NCI-H2081 (cell line): ENCODE results near the gene DDX24.
"Not testable (repeated sequence)": the region's sequence is repeated elsewhere in the genome, so short reads cannot be mapped to it uniquely, and the experiment has no call there.

ENCODE experiments used
- DNase-seq, 2 experiments: peaks; one replicate each; lab custom pipeline; 2025; lab: John Stamatoyannopoulos, UW

The DDX24 gene

DNA sequence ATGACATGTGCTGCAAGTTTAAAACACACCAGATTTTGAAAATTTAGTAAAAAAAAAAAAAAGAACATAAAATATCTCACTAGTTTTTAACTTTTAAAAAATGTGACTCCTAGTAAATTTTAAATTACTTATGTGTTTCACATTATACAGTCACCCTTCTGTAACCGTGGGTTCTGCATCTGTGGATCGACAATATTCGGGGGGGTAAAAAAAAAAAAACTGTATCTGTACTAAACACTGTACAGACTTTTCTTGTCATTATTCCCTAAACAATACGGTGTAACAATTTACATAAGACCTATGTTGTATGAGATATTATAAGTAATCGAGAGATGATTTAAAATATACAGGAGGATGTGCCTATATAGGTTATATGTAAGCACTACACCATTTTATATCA, 3.2 kb downstream of the DDX24 start:
- no peak for DNase-seq

DNA sequence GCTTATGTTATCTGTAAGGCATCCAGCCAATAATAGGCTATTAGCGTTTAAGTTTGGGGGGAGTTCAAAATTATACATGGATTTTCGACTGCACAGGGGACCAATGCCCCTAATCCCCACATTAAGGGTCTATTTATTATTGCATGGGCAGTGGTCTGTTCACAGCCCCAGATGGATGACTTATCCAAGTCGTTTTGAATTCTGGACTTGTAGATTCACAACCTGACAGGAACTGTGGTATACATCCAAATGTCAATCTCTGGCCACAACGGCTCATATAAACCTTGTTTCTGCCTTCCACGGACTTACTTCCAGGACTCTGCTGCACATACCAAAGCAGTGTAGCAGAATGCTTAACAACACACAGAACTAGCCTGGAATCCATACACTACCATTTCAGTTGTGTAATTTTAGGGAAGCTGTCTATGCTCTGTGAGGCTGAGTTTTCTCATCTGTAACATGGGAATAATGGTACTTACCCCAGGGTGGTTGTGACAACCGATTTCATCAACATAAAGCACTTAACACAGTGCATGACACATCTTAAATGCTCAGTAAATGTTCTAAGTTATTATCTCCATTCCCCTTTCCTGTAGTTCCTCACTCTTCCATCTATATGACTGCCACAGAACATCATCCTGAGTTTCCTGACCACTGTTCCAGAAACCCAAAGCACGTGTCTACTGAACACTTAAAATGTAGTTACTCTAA, 3.7 kb downstream of the DDX24 start:
- no peak for DNase-seq

DNA sequence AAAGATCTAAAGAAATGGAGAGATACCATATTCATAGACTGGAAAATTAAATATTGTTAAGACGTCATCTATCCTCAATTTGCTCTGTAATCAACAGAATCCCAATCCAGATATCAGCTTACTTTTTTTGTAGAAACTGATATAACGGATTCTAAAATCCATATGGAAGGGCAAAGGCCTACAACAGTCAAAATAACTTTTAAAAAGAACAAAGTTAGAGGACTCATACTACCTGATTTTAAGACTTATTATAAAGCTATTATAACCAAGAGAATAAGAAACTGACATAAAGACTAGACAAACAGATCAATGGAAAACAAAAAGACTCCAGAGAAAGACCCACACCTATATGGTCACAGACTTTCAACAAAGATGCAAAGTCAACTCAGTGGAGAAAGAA, 6.0 kb downstream of the DDX24 start:
- no peak for DNase-seq

- no peak for DNase-seq
Measured at GRCh38 chr14:94074534-94074933, 6.5 kb downstream of the DDX24 start.

- not testable (repeated sequence) for DNase-seq
Measured at GRCh38 chr14:94072076-94072475, 8.9 kb downstream of the DDX24 start.

DNA sequence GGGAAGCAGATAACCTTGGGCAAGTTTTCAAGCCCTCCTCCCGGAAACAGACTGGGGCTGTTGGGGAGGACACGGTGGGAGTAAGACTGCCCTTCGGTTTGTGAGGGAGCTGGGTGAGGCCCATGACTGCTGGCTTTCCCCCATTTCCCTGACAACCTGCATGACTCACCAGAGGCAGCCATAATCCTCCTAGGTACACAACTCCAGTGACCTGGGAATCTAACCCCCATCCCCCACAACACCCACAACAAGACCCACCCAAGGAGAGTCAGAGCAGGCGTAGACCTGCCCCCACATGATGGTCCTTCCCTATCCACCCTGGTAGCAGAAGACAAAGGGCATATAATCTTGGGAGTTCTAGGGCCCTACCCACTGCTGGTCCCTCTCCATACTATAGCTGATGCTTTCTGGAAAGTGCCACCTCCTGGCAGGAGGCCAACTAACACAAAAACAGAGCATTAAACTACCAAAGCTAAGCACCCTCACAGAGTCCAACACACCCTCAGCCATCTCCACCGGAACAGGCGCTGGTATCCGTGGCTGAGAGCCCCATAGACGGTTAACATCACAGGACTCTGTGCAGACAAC, 14.8 kb downstream of the DDX24 start:
- peak; percentile 23 to 27 for DNase-seq

DNA sequence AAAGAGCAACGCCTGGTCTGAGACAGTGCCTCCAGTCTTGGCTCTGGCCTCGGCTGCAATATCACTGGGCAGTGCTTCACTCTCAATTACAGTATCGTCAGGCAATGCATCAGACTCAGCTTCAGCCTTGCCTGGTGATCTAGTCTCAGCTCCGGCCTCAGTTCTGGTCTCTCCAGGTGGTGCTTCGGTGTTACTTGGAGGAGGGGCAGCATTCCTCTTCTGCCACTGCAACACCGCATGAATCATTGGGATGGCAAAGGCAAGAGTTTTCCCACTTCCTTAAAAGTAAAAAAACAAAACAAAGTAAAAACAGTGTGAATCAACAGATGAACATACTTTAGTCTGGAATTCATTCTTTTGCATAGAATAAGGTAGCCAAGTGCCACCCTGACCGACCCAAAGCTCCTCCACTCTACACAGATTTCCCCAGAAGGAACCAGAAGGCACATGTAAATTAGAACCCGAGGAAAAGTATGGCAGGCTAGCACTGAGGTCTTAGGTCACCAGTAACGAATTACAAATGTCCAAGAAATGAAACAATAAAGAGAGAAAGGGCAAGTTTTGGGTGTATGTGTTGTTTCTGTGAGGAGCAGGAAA, 18.6 kb downstream of the DDX24 start:
- no peak for DNase-seq

DNA sequence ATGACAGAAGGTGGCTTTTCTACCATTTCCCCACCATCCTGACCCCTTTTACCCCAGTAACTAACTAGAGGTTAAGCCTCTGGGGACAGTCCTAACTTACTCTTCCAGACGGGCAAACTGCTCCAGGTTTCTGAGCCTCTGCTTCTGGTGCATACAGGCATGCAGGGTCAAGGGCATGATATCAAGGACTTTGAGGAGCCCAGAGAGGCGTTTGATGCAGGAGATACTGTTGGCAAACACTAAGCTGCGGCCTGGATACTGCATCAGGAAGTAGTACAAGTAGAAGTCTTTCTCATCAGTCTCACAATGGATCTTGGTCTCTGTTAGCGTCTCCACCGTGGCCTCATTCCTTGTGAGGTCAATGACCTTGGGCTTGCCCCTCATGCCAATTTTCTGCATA, 21.0 kb downstream of the DDX24 start:
- DNase-seq, result no peak

DNA sequence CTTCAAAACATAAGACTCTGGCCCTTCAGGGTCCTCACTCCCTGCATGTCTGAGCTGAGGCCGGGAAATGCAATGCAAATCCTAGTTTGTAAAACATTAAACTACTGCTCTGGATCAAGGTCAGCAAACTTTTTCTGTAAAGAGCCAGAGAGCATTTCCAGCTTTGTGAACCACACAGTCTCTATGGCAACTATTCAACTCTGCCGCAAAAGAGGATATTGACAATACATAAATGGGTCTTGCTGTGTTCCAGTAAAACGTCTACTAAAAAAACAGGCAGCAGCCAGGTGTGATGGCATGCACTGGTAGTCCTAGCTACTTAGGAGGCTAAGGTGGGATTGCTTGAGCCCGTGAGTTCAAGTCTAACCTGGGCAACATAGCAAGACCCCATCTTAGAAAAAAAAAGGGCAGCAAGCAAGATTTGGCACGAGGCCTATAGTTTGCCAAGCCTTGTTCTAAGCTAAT, 22.3 kb downstream of the DDX24 start:
- no peak for DNase-seq

- DNase-seq, result no peak
Measured at GRCh38 chr14:94058128-94058673, 22.8 kb downstream of the DDX24 start.

DNA sequence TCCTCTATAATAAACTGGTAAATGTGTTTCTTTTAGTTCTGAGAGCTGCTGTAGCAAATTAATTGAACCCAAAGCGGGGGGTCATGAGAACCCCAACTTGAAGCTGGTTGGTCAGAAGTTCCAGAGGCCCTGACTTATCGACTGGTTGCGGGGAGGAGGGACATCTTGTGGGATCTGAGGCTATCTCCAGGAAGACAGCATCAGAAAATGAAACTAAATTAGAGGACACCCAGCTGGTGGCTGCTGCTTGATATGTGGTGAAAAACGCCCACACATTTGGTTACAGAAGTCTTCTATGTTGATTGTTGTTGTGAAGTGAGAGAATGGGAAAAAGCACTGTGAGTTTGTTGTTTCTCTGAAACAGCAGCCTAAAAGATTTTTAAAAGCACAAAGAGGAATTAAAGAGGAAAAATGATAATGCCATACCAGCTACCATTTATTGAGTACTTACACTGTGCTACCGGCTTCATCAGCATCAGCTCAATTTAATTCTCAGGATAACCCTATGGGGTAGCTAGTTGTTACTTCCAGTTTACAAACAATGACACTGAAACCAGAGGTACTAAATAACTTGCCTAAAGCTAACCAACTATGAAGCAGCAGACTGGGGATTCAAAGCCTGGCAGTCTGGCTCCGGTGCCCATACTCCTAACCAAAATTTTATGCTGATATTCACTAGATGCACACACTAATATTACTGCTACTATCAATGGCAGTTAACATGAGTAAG, 24.3 kb downstream of the DDX24 start:
- DNase-seq, result no peak

DNA sequence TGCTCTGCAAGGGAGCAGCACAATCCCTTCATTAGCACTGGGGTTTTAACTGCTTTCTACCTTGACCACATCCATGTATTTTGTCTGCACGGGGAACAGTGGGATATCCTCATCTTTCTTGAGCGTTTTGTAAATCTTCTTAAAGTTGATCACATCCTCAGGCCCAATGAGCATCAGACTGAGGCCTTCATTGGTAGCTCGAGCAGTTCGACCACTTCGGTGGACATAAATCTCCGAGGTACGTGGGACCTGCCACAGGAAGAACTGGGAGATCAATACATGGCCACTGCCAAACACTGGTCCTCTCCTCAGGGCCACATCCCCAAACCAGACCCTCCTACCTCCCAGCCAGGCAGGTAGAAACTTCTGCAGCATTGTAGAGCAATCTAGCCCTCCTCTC, 26.1 kb downstream of the DDX24 start:
- no peak for DNase-seq

GRCh38 chr14:94054401-94054800, 26.6 kb downstream of the DDX24 start:
- no peak for DNase-seq

GRCh38 chr14:94052662-94053061, 28.3 kb downstream of the DDX24 start:
- DNase-seq, result no peak

GRCh38 chr14:94052199-94052598, 28.8 kb downstream of the DDX24 start:
- DNase-seq, result no peak

GRCh38 chr14:94051779-94052178, 29.2 kb downstream of the DDX24 start:
- no peak for DNase-seq

GRCh38 chr14:94051115-94051514, 29.9 kb downstream of the DDX24 start:
- no peak for DNase-seq

GRCh38 chr14:94050231-94050880, 30.6 kb downstream of the DDX24 start:
- DNase-seq, result no peak

DNA sequence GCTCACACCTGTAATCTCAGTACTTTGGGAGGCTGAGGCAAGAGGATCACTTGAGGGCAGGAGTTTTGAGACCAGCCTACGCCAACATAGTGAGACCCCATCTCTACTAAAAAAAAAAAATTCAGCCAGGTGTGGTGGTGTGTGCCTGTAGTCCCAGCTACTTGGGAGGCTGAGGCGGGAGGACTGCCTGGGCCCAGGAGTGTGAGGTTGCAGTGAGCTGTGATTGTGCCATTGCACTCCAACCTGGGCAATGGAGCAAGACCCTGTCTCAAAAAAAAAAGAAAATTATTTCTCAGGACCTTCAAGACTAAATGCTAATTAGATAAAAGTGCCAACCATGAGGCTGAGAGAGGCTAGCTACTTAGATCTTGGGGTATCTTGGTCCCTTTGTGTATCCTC, 31.4 kb downstream of the DDX24 start:
- no peak for DNase-seq

DNA sequence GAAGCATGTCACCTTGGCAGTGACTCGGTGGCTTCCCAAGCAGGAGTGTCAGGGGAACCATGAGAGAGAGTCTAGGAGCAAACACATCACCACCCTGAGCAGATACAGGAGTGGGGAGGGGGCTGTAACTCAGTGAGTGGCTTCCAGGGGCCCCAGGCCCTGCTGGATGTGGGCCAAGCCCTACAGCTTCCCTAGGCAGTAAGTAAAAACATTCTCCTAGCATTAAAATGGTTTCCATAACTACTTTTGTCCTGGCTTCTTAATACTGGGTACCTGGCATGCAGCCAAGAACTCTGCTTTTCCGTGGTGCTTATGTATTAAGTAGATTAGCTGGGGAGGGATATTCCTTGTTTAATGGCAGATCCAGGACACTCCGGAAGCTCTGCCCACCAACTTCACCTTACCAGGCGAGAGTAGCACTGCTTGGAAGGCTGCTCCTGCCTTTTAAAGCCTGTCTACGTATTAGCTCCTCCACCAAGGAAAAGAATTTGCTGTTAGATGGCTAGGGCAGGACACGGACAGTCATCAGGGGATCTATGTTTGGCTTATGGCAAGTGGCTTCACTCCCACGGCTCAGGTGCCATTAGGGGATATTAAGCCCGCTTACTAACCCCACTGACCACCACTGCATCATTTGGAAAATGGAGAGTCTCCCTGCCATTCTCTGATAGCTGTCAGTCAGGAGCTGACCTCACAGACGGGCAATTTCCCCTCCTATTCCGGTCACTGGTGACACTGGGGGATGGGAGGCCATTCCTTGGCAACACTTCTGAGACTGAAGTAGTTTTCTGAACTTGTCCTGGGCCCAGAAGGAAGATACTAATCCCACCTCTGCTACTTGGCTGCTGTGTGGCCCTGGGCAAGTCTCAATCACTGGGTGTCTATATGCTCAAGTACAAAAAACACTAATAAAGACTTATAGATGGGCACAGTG, 32.0 kb downstream of the DDX24 start:
- DNase-seq, result peak; percentile 37 to 71

DNA sequence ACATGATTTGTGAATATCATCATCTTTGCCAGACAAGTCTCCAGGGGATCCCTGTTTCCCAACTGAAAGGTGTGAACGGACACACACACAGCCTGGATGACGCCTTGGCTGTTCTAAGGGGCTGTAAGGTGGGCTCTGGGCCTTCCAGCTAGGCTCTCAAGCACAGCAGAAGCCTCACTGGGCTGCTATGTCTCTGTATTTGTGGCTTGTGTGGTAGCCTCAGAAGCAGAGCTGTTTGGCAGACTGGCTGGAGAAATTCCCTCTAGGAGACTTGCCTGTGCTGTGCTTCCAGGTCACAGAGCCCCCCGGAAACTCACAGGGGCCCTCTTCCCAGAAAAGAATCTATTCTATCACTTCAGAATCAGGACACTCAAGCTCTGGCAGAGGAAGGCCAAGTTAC, 33.4 kb downstream of the DDX24 start:
- no peak for DNase-seq
